ENCODE measurements around the gene CIBAR2. TPM values are rescaled to one million over a fixed set of nuclear protein-coding genes. Genes with fewer than 3 reads are reported as not detected.
"Not testable (repeated sequence)": the region's sequence is repeated elsewhere in the genome, so short reads cannot be mapped to it uniquely, and the experiment has no call there.

The CIBAR2 gene
- total RNA-seq, 1 donor from 2014 or later, result 12.8 TPM

GRCh38 chr16:85125570-85126393 is 13.5 kb upstream of the CIBAR2 start:
- H3K27me3 ChIP-seq (ENCODE audit: low read depth), result no peaks in the 10 kb centered on the region
- peaks cover 35% of the 10 kb centered on the region for H3K4me1 ChIP-seq
- TF ChIP-seq CTCF (IDR thresholded peaks at IDR 0.05), result no peak
- DNase-seq, result no peak
- H3K4me3 ChIP-seq, result no peak overlapping the region
- no peak overlapping the region for H3K27ac ChIP-seq
- intact Hi-C loops (cut with DNase I), result no loop called here
- H3K36me3 ChIP-seq, result no peaks in the 10 kb centered on the region
- H3K9me3 ChIP-seq, result no peaks in the 10 kb centered on the region
- ATAC-seq, result no peak

DNA sequence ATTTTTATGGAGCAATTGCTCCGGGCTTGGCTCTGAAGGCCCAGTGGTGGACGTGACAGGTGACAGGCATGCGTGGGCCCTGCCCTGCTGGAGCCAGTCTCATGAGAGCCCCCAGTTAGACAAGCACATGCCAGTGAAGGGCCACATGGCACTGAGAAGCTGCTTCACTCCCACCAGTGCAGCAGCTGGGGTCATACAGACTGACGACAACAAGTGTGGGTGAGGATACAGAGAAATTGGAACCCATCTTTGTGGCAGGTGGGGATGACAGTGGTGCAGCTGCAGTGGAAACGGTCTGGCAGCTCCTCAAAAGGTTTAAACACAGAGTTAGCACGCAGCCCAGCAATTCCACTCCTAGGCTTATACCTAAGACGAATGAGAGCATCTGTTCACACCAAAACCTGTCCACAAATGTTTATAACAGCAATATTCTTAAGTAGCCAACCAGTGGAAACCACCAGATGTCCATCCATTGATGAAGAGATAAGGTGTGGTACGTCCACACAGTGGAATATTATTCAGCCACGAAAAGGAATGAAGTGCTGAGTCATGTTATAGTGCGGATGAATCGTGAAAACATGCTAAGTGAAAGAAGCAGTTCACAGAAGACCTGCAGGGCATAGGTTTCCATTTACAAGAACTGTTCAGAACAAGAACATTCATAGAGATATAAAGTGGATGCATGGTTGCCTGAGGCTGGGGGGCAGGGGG is 12.5 kb upstream of the CIBAR2 start:
- DNase-seq, result no peak
- Histone ChIP-seq H3K36me3 (no peaks in the 10 kb centered on the region), H3K27me3 (ENCODE audit: low read depth) (no peaks in the 10 kb centered on the region), H3K4me1 (peaks cover 27% of the 10 kb centered on the region), H3K27ac (peak overlapping the region; percentile 76), H3K9me3 (no peaks in the 10 kb centered on the region), H3K4me3 (no peak overlapping the region)
- peak in 1 of 2 donors; percentile 28 for ATAC-seq
- TF ChIP-seq CTCF (IDR thresholded peaks at IDR 0.05), result no peak
- intact Hi-C loops (cut with DNase I), result no loop called here

DNA sequence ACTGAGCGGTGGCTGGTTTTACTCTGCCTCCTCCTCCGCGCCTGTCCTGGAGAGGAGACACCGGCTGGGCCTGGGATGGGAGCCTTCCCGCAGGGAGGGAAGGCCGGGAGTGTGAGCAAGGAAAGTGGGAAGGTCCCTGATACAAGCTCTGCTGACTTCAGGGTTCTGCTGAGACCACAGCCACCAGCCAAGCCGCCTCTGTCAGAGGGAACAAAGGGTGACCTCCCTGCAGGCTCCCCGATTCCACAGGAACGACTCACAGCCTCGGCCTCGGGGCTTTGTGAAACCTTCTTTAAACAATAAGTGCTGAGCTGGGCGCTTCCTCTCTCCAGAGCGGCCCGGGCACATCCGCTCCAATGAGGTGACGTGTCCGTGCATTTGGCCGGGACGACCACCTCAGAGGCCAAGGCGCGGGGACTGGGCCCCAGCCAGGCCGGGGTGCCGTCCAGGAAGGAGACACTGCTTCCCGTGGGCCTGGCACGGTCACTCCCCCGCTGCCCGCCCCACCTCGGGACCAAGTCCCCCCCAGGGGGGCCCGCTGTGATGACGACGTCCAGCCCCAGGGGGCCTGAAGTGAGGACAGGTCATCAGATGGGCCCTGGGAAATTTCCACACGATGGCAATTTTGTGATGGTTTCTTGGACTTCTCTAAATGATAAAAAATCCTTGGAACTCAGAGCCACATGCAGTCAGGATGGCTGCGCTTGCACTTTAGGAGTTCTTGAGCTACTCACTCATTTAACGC is 11.8 kb upstream of the CIBAR2 start:
- Histone ChIP-seq H3K4me3 (no peak overlapping the region), H3K36me3 (no peaks in the 10 kb centered on the region), H3K9me3 (no peaks in the 10 kb centered on the region), H3K27me3 (ENCODE audit: low read depth) (no peaks in the 10 kb centered on the region), H3K27ac (peak overlapping the region; percentile 76), H3K4me1 (peaks cover 24% of the 10 kb centered on the region)
- TF ChIP-seq CTCF (IDR thresholded peaks at IDR 0.05), result no peak
- ATAC-seq (peak; percentile 73), DNase-seq (peak; percentile 61)
- intact Hi-C loops (cut with DNase I), result no loop called here

- H3K9me3 ChIP-seq; DNase-seq; intact Hi-C loops (cut with DNase I); ATAC-seq; H3K27me3 ChIP-seq (ENCODE audit: low read depth); H3K4me3 ChIP-seq; H3K36me3 ChIP-seq: not testable (repeated sequence)
- Histone ChIP-seq H3K4me1 (peaks cover 24% of the 10 kb centered on the region), H3K27ac (peak overlapping the region; percentile 76)
These were observed 11.2 kb upstream of the CIBAR2 start for GRCh38 chr16:85123441-85123840.

GRCh38 chr16:85120006-85120340 is 7.7 kb upstream of the CIBAR2 start:
- H3K4me1 ChIP-seq, result peaks cover 16% of the 10 kb centered on the region
- ATAC-seq, result no peak
- no peaks in the 10 kb centered on the region for H3K9me3 ChIP-seq
- no peaks in the 10 kb centered on the region for H3K36me3 ChIP-seq
- no peak for TF ChIP-seq CTCF (IDR thresholded peaks at IDR 0.05)
- intact Hi-C loops (cut with DNase I), result no loop called here
- no peak overlapping the region for H3K4me3 ChIP-seq
- no peaks in the 10 kb centered on the region for H3K27me3 ChIP-seq (ENCODE audit: low read depth)
- no peak for DNase-seq
- no peak overlapping the region for H3K27ac ChIP-seq
